DOHH2 (cell line): ENCODE measurements around the gene CDCA3.

Source experiments
- H3F3A ChIP-seq: fragments of 200-600 bp; sonication (generic), shearing (Covaris generic); 2 replicates; pipeline ENCODE4 v1.6.0; 2016; ENCODE audit warnings: antibody characterized with exemption, mild to moderate bottlenecking; ENCODE audit not compliant: control insufficient read depth, insufficient read depth
- H3K27ac ChIP-seq: fragments of 200-600 bp; sonication (generic); 2 replicates; pipeline ENCODE4 v1.5.1; 2014; ENCODE audit warnings: low read depth, mild to moderate bottlenecking, low read length, moderate library complexity
- H3K27me3 ChIP-seq: fragments of 200-600 bp; sonication (generic); 2 replicates; pipeline ENCODE4 v1.6.1; 2014; ENCODE audit warnings: mild to moderate bottlenecking, low read length, mixed read lengths; ENCODE audit not compliant: control insufficient read depth
- H3K36me3 ChIP-seq: fragments of 200-600 bp; sonication (generic); 2 replicates; pipeline ENCODE4 v1.6.1; 2014; ENCODE audit warnings: mild to moderate bottlenecking, low read length, moderate library complexity, mixed read lengths; ENCODE audit not compliant: control insufficient read depth
- H3K4me1 ChIP-seq: fragments of 200-600 bp; sonication (generic); 2 replicates; pipeline ENCODE4 v1.6.1; 2014; ENCODE audit warnings: mild to moderate bottlenecking, low read length, mixed read lengths; ENCODE audit not compliant: control insufficient read depth
- H3K4me2 ChIP-seq: fragments of 200-600 bp; sonication (generic); 2 replicates; pipeline ENCODE4 v1.6.0; 2014; ENCODE audit warnings: mild to moderate bottlenecking, low read length, moderate library complexity
- H3K4me3 ChIP-seq: fragments of 200-600 bp; sonication (generic); 2 replicates; pipeline ENCODE4 v1.5.1; 2014; ENCODE audit warnings: mild to moderate bottlenecking, low read length, mixed read lengths
- H3K79me2 ChIP-seq: fragments of 200-600 bp; sonication (generic); 2 replicates; pipeline ENCODE4 v1.6.1; 2014; ENCODE audit warnings: mild to moderate bottlenecking, low read length, mixed read lengths; ENCODE audit not compliant: control insufficient read depth
- H3K9me2 ChIP-seq: fragments of 200-600 bp; sonication (generic); replicated peaks from 2 replicates; pipeline ENCODE4 v1.6.1; 2014; ENCODE audit warnings: mild to moderate bottlenecking, low read length, mixed read lengths; ENCODE audit not compliant: control insufficient read depth
- H3K9me3 ChIP-seq: fragments of 200-600 bp; sonication (generic); 2 replicates; pipeline ENCODE4 v1.6.1; 2014; ENCODE audit warnings: antibody characterized with exemption, low read length, mixed read lengths; ENCODE audit not compliant: control insufficient read depth, insufficient read depth
- H4K20me1 ChIP-seq: fragments of 200-600 bp; sonication (generic); 2 replicates; pipeline ENCODE4 v1.6.0; 2014; ENCODE audit warnings: low read depth, mild to moderate bottlenecking, antibody characterized with exemption, low read length, moderate library complexity; ENCODE audit not compliant: control insufficient read depth, insufficient read depth
- EZH2phosphoT487 ChIP-seq: fragments of 200-600 bp; sonication (generic); IDR thresholded peaks from 2 replicates; pipeline ENCODE4 v1.6.1; 2017; ENCODE audit warnings: borderline replicate concordance, mild to moderate bottlenecking, antibody characterized with exemption, low read length, moderate library complexity, mixed read lengths
- TF ChIP-seq, protein P1 (sequence below): fragments of 200-600 bp; sonication (generic); IDR thresholded peaks from one replicate; pipeline ENCODE4 v1.5.1; 2014; ENCODE audit warnings: antibody characterized with exemption, mild to moderate bottlenecking, low read depth, low read length; ENCODE audit not compliant: poor library complexity, severe bottlenecking

Gene CDCA3

DNA sequence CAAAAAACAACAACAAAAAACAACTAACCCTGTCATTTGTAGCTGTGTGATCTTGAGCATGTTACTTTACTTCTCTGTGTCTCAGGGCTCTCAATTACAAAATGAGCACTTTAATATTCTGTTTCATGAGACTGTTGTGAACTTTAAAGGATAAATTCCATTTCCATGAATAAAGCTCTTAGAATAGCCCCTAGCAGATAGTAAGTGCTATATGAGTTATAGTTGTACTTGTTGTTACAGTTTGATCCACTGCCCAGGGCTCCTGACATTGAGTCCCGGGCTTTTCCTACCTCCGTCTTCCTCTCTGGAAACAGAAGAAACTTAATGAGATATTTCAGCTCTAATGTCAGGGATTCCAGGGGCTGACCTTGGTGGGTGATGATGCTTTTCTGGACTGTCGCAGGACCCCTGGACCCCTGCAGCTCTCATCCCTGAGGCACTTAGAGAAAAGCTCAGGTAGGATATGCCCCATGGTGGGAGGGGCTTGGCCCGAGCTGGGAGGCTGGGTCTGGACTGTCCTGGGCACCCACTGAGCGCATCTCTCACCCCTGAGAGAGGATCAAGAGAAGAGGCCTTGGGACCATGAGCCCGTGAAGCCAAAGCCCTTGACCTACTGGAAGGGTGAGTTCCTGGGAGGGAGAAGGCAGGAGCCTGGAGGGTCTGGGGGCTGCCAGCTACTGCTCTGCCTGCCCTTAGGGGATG, 17.7 kb downstream of the CDCA3 start:
- H3K4me1 ChIP-seq: peaks cover 21% of the 10 kb centered on the region
- H3K4me2 ChIP-seq: no peak overlapping the region
- no peak for TF ChIP-seq EZH2phosphoT487
- TF ChIP-seq, protein P1, sequence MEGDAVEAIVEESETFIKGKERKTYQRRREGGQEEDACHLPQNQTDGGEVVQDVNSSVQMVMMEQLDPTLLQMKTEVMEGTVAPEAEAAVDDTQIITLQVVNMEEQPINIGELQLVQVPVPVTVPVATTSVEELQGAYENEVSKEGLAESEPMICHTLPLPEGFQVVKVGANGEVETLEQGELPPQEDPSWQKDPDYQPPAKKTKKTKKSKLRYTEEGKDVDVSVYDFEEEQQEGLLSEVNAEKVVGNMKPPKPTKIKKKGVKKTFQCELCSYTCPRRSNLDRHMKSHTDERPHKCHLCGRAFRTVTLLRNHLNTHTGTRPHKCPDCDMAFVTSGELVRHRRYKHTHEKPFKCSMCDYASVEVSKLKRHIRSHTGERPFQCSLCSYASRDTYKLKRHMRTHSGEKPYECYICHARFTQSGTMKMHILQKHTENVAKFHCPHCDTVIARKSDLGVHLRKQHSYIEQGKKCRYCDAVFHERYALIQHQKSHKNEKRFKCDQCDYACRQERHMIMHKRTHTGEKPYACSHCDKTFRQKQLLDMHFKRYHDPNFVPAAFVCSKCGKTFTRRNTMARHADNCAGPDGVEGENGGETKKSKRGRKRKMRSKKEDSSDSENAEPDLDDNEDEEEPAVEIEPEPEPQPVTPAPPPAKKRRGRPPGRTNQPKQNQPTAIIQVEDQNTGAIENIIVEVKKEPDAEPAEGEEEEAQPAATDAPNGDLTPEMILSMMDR: no peak
- H3K9me3 ChIP-seq: no peaks in the 10 kb centered on the region
- no peak overlapping the region for H3K4me3 ChIP-seq
- H3K9me2 ChIP-seq: no peaks in the 10 kb centered on the region
- H3K79me2 ChIP-seq: no peaks in the 10 kb centered on the region
- no peaks in the 10 kb centered on the region for H3F3A ChIP-seq
- H4K20me1 ChIP-seq: no peaks in the 10 kb centered on the region
- H3K27me3 ChIP-seq: peaks cover 48% of the 10 kb centered on the region
- no peak overlapping the region for H3K27ac ChIP-seq
- H3K36me3 ChIP-seq: no peaks in the 10 kb centered on the region

DNA sequence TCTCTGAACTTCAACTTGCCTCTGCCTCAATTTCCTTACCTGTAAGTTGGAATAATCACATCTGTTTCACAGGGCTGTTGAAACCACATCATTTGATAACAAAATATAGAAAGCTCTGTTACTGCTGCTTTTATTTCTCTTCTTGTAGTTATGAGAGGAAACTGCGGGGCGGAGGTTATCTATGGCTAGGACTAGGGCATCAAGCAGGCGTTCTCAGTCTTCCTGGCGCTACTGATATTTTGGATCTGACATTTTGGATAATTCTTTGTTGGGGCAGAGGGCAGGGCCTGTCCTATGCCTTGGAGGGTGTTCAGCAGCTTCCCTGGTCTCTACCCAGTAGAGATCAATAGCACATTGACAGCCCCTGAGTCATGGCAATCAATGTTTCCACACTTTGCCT, 19.0 kb downstream of the CDCA3 start:
- no peaks in the 10 kb centered on the region for H3K36me3 ChIP-seq
- peaks cover 27% of the 10 kb centered on the region for H3K4me1 ChIP-seq
- H4K20me1 ChIP-seq: no peaks in the 10 kb centered on the region
- no peaks in the 10 kb centered on the region for H3F3A ChIP-seq
- H3K27me3 ChIP-seq: peaks cover 58% of the 10 kb centered on the region
- H3K9me3 ChIP-seq: no peaks in the 10 kb centered on the region
- no peaks in the 10 kb centered on the region for H3K79me2 ChIP-seq
- H3K9me2 ChIP-seq: no peaks in the 10 kb centered on the region
- no peak overlapping the region for H3K27ac ChIP-seq
- no peak overlapping the region for H3K4me2 ChIP-seq
- no peak for TF ChIP-seq EZH2phosphoT487
- TF ChIP-seq, protein P1: no peak
- no peak overlapping the region for H3K4me3 ChIP-seq

DNA sequence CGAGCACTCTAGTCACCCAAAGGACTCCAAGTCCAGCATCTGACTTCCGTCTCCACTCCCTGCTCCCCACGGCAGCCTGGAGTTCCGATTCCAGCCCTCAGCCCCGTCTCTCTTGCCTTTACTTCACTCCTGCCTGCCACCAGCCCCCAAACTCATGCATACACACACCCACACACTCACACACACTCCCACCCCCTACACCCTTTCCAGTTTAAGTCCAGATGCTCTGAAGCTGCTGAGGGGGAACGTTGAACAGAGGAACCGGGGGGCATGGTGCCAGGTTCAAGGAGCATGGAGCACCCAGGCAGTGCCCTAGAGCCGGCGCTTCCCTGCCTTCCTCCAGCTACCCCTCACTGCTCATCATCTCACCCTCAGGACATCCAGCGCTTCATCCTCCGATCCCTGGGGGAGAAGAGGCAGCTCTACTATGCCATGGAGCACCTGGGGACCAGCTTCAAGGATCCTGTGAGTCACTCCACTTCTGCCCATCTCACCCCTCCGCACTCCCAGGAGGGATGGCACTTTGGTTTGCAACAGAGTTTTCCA, 19.6 kb downstream of the CDCA3 start:
- Histone ChIP-seq H3K4me2 (no peak overlapping the region), H3K27ac (no peak overlapping the region), H4K20me1 (no peaks in the 10 kb centered on the region), H3K9me2 (no peaks in the 10 kb centered on the region), H3K4me1 (peaks cover 27% of the 10 kb centered on the region), H3K36me3 (no peaks in the 10 kb centered on the region), H3K27me3 (peaks cover 64% of the 10 kb centered on the region), H3K79me2 (no peaks in the 10 kb centered on the region), H3K9me3 (no peaks in the 10 kb centered on the region), H3K4me3 (no peak overlapping the region), H3F3A (no peaks in the 10 kb centered on the region)
- no peak for TF ChIP-seq EZH2phosphoT487
- TF ChIP-seq, protein P1: no peak
